NCI-H1092 treated with DMSO at 0.1 percent for 48 hours (cell line): ENCODE results near the gene PALLD.

Experiments
- DNase-seq: peaks from one replicate; lab custom pipeline; 2025; lab: John Stamatoyannopoulos, UW

The PALLD gene

GRCh38 chr4:168831919-168832762 lies 335.3 kb downstream of the PALLD start:
- peak; percentile 46 for DNase-seq

GRCh38 chr4:168832763-168833575 lies 336.1 kb downstream of the PALLD start:
- DNase-seq = no peak

- DNase-seq = no peak
Measured at GRCh38 chr4:168833881-168834280, 337.0 kb downstream of the PALLD start.

- no peak for DNase-seq
Measured at GRCh38 chr4:168835880-168836454, 339.1 kb downstream of the PALLD start.

- no peak for DNase-seq
Measured at GRCh38 chr4:168836490-168836889, 339.6 kb downstream of the PALLD start.

- no peak for DNase-seq
Measured at GRCh38 chr4:168837922-168838321, 341.1 kb downstream of the PALLD start.

- no peak for DNase-seq
Measured at GRCh38 chr4:168839758-168840391, 343.0 kb downstream of the PALLD start.

- no peak for DNase-seq
Measured at GRCh38 chr4:168840392-168840763, 343.5 kb downstream of the PALLD start.

- DNase-seq = no peak
Measured at GRCh38 chr4:168841000-168841671, 344.3 kb downstream of the PALLD start.

GRCh38 chr4:168841672-168842019 lies 344.8 kb downstream of the PALLD start:
- DNase-seq = no peak

- no peak for DNase-seq
Measured at GRCh38 chr4:168842186-168842585, 345.3 kb downstream of the PALLD start.

- DNase-seq = no peak
Measured at GRCh38 chr4:168843635-168844034, 346.8 kb downstream of the PALLD start.

GRCh38 chr4:168844353-168845049 lies 347.6 kb downstream of the PALLD start:
- DNase-seq = no peak

- peak; percentile 16 for DNase-seq
Measured at GRCh38 chr4:168845897-168846296, 349.0 kb downstream of the PALLD start.

- DNase-seq = no peak
Measured at GRCh38 chr4:168846414-168846813, 349.6 kb downstream of the PALLD start.

- no peak for DNase-seq
Measured at GRCh38 chr4:168847771-168848502, 351.1 kb downstream of the PALLD start.

GRCh38 chr4:168849030-168849675 lies 352.3 kb downstream of the PALLD start:
- no peak for DNase-seq

GRCh38 chr4:168849997-168850396 lies 353.1 kb downstream of the PALLD start:
- DNase-seq = no peak

GRCh38 chr4:168852387-168852786 lies 355.5 kb downstream of the PALLD start:
- DNase-seq = no peak
